ENCODE measurements around the gene MEAF6.

Gene MEAF6

DNA sequence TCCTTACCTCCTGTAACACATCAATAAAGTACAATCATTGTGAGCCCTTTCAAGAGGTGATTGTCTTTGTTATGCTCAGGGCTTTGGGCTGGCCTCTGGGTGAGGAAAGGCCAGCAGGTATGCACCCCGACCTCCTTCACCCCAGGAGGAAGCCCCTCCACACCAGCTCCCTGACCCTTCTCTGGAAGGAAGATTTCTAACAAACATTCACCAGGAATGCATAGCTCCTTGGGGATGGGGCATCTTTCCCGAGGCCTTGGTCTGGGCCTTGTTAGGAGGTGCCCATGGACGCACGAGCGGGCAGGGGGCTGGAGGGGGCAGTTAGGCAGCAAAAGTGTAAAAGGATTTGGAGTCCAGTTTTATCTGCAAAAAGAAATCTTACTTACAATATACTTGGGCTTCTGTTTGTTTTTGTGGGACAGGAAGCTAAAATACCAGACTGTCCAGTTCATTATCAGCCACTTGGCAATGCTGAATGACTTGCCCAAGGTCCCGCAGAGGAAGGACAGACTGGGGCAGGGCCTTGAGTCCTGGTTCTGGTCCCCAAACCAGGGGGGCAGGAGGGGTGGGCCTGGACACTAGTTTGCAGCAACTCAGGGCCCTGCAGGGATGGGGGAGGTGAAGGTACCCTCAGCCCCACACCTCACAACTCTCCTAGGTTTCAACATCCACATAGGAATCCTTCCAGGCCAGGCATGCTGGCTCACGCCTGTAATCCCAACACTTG is 30.1 kb downstream of the MEAF6 start:
- DNase-seq (ENCODE audit: low read depth): no peak

DNA sequence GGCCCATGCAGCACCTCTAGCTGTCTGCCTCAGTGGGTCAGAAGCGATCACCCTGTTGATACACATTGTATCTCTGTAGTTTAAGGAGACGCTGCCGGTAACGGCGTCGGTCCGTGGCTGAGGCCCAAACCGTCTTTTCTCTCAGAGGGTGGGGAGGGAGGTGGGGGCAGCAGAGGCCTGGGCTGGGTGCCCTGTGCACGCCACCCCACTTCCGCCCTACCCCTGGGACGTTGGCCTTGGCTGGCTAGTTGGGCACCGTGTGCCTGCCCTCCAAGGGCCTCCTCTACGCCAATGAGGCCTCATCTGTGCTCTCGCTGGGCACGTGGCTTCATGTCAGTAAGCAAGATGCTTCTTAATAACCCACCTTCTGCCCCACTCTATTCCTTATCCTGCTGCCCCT is 30.8 kb downstream of the MEAF6 start:
- DNase-seq (ENCODE audit: low read depth): no peak

DNA sequence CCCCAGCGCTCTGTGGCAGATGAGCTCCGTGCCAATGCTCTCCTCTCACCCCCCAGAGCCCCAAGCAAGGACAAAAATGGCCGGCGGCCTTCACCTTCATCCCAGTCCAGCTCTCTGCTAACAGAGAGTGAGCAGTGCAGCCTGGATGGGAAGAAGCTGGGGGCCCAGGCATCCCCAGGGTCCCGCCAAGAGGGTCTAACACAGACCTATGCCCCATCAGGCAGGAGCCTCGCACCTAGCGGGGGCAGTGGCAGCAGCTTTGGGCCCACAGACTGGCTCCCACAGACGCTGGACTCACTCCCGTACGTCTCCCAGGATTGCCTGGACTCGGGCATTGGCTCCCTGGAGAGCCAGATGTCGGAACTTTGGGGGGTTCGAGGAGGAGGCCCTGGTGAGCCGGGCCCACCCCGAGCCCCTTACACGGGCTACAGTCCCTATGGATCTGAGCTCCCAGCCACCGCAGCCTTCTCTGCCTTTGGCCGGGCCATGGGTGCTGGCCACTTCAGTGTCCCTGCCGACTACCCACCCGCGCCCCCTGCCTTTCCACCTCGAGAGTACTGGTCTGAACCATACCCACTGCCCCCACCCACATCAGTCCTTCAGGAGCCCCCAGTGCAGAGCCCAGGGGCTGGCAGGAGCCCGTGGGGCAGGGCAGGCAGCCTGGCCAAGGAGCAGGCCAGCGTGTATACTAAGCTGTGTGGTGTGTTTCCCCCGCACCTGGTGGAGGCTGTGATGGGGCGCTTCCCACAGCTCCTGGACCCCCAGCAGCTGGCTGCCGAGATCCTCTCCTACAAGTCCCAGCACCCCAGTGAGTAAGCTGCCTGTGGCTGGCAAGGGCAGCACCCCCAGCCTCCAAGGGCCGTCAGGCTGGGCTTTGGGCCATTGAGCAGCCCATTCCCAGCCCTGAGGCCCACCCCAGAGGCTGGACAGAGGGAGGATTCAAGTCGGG is 31.5 kb downstream of the MEAF6 start:
- DNase-seq (ENCODE audit: low read depth): no peak

DNA sequence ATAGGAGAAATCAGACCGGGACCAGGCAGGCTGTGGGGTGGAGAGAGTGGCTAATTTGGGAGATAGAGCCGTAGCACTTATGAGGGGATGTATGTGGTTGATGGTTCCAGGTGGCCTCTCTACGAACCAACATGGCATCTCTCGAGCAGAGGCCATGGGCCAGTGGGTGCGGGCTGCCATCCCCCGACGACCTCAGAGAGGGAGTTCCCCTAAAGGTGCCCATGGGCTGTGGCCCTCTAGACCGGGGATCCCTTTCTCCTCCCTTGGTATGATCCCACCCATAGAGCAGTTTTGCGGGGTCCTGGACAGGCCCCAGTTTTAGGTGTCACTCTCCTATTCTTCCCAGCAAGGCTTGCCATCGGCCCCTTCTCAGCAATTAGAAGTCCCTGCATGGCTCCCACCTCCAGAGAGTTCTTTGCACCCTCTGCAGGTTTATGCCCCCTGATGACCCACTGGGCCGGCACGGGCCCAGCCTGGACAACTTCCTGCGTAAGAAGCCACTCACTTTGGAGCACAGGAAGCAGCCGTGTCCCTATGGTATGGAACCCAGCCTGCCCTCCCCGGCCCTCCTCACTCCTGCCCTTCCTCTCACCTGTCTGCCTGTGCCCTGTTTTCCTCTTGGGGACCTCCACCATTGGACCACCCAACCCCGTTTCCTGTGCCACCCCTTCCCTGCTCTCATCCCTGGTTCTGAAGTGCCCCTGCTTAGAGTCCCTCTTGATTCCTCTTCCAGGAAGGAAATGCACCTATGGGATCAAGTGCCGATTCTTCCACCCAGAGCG is 32.4 kb downstream of the MEAF6 start:
- no peak for DNase-seq (ENCODE audit: low read depth)

DNA sequence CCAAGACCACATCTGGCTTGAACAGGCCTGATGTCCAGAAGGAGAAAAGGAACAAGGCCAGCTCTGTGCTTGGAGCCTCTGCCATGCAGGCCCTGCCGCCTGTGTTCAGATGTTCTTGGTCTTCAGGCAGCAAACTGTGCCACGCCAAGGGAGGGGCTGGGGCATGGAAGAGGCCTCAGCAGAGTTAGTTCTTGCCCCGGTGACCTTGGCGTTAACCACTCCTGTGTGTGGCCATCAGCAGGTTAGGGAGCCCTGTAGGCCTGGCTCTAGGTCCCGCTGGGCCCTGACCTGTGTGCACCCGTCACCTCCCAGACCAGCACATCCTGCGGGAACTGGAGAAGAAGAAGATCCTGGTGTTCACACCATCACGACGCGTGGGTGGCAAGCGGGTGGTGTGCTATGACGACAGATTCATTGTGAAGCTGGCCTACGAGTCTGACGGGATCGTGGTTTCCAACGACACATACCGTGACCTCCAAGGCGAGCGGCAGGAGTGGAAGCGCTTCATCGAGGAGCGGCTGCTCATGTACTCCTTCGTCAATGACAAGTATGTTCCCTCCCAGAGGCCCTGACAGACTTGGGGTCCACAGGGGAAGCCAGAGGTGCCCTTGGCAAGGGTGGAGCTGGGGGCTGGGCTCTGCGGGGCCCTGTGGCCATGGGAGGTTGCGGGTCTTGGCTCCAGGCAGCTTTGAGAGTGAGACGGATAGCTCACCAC is 33.1 kb downstream of the MEAF6 start:
- DNase-seq (ENCODE audit: low read depth): no peak

DNA sequence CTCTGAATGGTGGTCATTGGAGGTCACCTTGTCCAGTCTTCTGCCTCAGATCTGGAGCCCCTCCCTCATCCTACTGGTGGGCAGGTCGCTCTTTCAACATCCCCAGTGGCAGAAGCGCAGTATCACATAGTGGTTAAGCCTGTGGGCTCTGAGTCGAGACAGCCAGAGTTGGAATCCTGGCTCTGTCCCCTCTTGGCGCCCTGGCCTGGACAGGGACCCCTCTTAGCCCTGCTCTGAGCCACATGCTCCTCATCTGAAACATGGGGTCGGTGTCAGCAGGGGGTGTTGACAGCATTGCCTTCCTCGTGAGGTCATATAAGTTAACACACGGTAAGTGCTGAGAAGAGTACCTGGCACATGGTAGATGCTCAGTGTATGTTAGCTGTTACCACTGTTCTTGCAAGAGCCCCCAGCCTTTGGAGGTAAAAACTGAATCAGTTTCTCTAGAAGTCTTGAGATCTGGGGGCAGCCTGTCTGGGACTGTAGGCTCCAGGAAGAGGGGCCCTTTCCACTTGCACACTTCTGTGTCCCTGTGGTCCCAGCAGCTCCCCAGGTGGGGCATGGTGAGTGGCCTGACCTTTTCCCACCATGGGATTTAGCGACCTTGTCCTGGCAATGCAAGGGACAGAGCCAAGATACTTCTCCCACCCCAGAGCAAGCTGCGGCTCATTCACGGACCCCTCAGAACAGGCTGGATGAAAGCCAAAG is 33.8 kb downstream of the MEAF6 start:
- DNase-seq (ENCODE audit: low read depth): no peak

DNA sequence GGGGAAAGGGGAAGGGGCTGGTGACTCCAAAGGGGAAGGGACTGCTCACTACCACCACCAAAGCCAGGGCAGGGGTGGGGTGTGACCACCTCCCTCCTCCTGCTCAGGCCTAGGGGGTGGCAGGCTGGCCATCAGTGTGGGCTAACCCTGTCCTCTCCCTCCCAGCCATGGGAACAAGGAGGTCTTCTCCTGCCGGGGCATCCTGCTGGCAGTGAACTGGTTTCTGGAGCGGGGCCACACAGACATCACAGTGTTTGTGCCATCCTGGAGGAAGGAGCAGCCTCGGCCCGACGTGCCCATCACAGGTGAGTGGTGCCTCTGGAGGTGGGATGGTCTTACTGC is 34.5 kb downstream of the MEAF6 start:
- DNase-seq (ENCODE audit: low read depth): no peak

DNA sequence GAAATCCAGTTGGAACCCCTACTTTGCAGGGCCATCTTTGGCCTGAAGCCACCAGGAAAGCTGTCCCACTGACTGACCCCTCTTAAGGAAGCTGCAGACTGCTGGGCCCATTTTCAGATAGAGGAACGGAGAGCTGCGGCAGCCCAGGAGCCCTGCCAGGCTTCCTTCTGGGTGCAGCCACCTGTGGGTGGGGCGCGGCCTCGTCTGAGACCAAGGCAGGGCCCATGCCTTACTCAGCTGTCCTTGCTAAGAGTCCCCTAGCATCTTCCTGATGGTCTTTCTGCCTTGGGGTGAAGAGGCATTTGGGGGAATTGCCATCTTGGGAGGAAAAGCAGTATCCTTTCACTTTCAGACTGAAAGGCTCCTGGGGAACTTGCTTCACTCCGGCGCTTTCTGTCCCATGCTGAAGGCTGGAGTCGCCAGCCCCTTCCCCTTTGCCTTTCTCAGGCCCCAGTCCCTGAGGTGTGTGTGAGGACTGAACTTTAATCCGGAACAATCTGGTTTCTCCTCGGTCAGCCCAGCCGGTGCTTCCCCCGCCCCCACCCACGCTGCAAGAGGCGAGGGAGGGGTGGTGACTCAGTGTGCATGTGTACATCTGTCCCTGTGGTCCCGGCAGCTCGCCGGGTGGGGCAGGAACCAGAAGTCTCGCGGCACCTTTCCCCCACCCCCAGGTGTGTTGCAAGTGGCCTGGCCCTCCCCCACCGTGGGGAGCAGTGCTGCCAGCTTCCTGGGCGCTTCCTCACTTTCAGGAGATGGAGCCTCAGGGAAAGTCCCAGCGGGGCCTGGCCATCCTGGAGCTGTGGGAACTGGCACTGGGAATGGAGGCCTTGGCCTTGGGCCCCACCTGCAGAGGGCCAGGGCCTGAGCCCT is 35.1 kb downstream of the MEAF6 start:
- peak; percentile 76 for DNase-seq (ENCODE audit: low read depth)

DNA sequence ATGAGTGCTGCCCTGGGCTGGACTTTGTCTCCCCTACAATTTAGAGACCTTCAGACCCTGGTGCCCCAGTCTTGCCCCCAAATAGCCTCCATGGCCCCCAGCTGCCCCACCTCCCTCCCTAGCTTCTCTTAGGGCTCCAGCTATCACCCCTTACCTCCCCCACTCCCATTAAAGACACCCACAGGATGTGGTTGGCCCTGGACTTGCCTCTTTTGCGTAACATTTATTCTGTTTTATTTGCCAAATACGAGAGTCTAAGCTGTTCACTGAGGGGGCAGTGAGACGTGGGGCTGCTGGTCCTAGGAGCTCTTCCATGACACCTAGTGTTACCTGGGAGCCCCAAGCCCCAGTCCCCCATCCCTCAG is 35.7 kb downstream of the MEAF6 start:
- DNase-seq (ENCODE audit: low read depth): no peak

DNA sequence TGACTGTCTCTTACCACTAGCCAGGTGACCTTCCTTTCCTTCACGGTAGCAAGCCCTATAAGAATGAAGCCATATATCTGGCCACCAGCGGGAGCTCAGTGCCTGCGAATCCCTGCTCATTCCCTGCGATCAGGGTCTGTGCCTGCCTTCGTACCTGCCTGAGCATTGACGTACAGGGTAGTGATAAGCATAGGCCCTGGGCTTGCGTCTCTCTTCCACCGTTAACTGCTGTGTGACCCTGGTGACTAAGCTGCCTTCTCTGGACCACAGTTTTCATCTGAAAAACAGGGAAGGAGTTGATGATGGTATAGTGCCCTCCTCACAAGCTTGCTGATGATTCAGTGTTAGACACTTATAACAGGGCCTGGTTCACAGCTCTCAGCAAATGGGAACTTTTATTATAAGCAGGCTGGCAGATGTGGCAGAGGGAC is 36.1 kb downstream of the MEAF6 start:
- DNase-seq (ENCODE audit: low read depth): no peak

DNA sequence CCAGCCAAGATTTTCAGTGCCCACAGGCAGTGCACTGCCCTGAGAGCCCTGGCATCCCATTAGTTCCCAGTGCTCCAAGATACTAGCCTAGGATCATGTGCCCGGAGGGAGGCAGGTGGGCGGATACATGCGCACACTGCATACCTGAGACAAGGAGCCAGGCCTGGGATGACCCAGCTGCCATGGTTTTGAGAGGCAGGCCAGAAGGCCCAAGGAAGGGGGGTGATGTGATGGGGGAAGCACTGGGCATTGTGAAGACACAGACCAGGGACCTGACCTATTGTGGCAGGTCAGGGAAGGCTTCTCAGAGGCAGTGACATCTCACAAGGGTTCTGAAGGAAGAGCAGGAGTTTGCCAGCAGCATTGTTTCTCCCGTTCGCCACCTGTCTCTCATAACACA is 36.6 kb downstream of the MEAF6 start:
- no peak for DNase-seq (ENCODE audit: low read depth)

DNA sequence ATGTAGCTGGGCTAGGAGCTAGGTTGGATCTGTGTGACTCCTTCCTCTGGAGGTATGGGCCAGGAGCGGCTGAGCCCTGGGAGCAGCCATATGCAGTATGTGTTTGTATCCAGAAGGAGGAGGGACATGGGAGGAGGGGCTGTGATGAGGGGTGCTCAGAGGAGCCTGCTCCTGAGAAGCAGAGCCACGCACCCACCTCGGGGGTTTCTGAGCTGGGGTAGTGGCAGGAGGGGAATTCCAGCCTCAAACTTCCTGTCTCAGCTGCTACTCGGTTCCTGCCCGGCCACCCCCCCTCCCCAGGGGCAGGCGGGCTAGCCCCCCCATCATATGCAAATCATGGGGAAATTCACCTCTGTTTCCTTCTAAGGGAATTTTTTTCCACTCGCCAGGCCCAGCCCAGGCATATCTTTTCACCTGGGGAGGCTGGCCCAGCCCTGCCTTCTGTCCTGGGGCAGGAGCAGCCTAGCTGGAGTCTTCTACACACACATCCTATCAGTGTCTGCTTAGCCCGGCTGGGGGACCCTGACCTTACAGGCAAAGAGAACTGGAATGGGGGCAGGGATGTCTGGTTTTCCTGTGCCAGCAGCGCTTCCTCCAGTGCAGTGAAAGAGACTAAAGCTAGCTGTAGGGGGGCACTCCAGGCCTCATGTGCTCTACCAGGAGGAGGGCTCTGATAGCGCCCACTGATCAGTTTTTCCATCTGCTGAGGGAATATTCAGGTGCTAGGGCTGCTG is 37.2 kb downstream of the MEAF6 start:
- DNase-seq (ENCODE audit: low read depth): peak; percentile 65

DNA sequence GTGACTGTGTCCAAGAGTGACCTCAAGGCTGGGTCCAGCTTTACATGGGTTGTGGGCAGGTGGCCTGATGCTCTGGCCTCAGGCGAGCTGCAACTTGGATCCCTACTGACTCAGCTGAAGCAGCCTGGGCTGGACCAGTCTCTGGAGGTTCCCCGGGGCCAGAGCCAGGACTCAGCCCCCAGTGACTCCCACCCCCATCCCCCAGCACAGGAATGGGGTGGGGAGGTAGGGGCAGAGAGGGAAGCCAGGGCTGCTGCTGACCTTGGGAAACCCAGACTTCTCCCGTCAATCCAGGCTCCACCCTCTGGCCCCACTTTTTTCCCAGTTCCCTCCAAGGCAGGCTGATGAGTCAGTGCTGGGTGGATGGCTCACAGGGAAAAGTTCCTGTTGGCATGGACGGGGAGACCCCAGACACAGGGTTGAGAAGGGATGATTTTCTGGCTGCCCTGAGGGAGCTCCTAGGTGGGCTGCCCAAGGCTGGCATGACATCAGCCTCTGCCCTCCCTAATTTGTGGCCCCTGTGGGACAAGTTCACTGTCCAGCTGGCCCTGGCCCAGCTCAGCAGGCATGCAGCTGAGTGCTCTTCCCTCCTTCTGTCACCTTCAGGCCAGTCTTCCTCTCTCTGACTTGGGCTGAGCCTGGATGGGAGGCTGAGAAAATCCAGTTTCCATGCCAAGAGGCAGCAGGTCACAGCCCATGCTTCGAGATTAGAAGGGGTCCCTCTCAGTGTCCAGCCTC is 37.9 kb downstream of the MEAF6 start:
- DNase-seq (ENCODE audit: low read depth): no peak

DNA sequence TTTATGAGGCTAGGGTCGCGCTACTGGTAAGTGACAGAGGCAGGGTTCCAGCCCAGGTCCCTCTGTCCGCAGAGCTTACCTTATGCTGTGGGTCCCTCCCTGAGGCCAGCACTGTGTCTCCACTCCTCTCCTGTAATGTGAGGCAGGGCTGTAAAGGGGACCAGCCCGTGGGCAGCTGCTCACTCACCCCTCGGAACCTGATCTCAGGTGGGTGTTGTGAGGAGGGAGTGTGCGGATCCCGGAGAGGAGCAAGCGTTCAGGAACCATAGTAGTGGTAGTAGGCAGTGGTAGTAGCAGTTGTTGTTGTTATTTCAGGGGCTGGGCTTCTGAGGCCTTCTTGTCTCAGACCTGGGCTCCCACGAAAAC is 38.5 kb downstream of the MEAF6 start:
- no peak for DNase-seq (ENCODE audit: low read depth)

DNA sequence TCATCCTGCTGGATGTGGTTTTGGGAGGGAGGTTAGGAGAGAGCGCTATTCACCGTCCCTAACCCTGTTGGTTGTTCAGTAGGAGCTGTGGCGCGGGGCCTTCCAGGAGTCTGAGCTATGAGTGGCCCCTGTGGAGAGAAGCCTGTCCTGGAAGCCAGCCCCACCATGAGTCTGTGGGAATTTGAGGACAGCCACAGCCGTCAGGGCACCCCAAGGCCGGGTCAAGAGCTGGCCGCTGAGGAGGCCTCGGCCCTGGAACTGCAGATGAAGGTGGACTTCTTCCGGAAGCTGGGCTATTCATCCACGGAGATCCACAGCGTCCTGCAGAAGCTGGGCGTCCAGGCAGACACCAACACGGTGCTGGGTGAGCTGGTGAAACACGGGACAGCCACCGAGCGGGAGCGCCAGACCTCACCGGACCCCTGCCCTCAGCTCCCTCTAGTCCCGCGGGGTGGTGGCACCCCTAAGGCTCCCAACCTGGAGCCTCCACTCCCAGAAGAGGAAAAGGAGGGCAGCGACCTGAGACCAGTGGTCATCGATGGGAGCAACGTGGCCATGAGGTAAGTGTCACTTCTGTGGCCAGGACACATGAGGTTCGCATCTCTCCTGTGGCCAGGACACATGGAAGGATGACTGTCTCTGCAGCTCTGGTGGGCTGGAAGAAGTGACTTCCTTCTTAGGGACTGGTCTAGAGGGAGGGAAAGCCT is 39.0 kb downstream of the MEAF6 start:
- DNase-seq (ENCODE audit: low read depth): no peak

DNA sequence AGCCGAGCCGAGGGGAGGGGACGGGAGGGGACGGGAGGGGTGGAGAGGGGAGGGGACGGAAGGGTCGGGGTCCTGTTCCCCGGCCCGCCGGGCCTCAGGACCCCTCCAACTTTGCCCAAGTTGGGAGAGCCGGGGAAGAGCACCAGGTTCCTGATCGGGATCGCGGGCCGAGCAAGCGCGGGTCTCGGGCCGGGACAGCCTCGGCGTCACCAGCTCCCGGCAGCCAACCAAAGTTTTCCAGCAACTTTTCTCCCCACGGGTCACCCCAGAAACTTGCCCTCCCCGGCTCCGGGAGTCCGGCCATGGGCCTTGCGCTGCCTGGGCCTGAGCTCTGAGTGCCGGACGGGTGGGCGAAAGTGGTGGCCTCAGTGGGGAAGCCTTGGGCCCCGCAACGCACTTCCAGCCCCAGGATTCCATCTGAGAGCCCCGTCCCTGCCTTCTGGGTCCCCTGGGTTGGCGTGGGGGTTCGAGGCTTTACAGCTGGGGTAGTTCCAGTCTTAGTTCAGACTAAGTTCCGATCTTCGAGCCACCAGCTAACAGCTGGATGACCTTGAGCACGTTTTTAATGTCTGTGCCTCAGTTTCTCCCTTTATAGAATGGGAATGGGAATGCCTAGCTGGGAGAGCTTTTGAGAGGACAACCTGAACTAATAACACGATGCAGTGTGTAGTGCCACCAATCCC is 39.7 kb downstream of the MEAF6 start:
- DNase-seq (ENCODE audit: low read depth): no peak

DNA sequence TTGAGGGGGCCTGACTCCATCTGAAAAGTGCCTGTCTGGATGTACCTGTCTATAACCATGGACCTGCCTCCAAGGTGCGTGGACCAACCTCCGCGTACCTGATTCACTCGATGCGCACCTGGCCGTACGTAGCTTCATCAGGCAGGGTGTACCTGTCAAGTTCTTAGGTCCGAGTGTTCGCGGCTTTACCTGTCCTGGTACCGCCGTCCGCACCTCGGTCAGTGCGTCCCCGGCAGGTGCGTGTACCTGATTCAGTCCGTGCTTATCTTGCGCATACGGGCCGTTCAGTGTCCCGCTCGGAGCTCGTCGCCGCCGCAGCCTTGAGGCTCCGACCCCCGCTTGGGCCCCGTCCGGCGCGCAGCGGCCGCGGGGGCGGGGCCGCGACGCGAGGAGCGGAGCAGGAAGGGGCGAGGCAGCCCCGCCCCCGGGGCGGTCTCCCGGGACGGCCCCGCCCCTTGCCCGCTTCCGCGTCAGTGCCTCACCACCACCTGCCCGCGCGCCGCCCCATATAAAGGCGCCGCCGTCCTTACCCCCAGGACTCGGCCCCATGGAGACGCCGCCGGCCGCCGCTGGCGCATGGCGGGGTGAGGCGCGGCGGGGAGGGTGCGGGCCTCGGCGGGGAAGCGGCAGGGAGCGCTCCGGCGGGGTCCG is 40.4 kb downstream of the MEAF6 start, which contains the start of gene ZC3H12A:
ZC3H12A (plus strand) TSS at position 535 of the 651 bp plus-strand sequence. CDS start 917 bp downstream, outside the sequence.
- peak; percentile 74 for DNase-seq (ENCODE audit: low read depth)

Measured in stimulated activated CD8-positive, alpha-beta memory T cell treated with anti-CD3 and anti-CD28 coated beads, Interleukin-15, amount 100 ng/mL, for 1 hour (primary cell).